ENCODE results near the gene PLCD3. TPM values are rescaled to one million over a fixed set of nuclear protein-coding genes. Genes with fewer than 3 reads are reported as not detected.

The PLCD3 gene
- total and polyA plus RNA-seq, 9 of the 15 experiments (the other 6 are each of a cell fraction or from before 2014, with no cell fraction given): 0.20 to 22.6 (median 7.5) TPM

GRCh38 chr17:45060382-45060796, 71.9 kb downstream of the PLCD3 start (continued):
- no peak for TF ChIP-seq CREB3L1 (IDR thresholded peaks at IDR 0.05; ENCODE audit: borderline replicate concordance, low read depth)
- TF ChIP-seq ZNF395 (CRISPR knock-in tag; IDR thresholded peaks at IDR 0.05): 0 out of 2 replicates have a peak, but pooled peaks have one; percentile 9
- TF ChIP-seq ETS1 (conservative IDR thresholded peaks at IDR 0.05; ENCODE audit: control insufficient read depth, low read depth, low read length): no peak
- TF ChIP-seq LARP7 (IDR thresholded peaks at IDR 0.05): peak; percentile 56; the same call in 1 of the 2 replicates
- peak in 1 of 2 experiments; percentile 53; a peak in 1 of 4 replicates for TF ChIP-seq ARNT (IDR thresholded peaks at IDR 0.05)
- TF ChIP-seq ZNF3 (CRISPR knock-in tag; IDR thresholded peaks at IDR 0.05): no peak
- no peak for TF ChIP-seq CGGBP1 (CRISPR knock-in tag; IDR thresholded peaks at IDR 0.05)
- peak; percentile 62 for TF ChIP-seq NCOA4 (IDR thresholded peaks at IDR 0.05; ENCODE audit: partially characterized antibody)
- TF ChIP-seq KLF1 (tag; IDR thresholded peaks at IDR 0.05): no peak
- no peak for TF ChIP-seq OTX1 (CRISPR knock-in tag; IDR thresholded peaks at IDR 0.05)
- TF ChIP-seq ZNF354B (CRISPR knock-in tag; IDR thresholded peaks at IDR 0.05): no peak
- TF ChIP-seq MCM7 (IDR thresholded peaks at IDR 0.05): no peak
- no peak for TF ChIP-seq FOXJ3 (CRISPR knock-in tag; IDR thresholded peaks at IDR 0.05)
- no peak for TF ChIP-seq POLR2G (IDR thresholded peaks at IDR 0.05; ENCODE audit: low read depth, low read length)
- no peak for TF ChIP-seq SP1 (CRISPR knock-in tag; IDR thresholded peaks at IDR 0.05)
- TF ChIP-seq PHF20 (IDR thresholded peaks at IDR 0.05; ENCODE audit: partially characterized antibody): peak; percentile 47
- TF ChIP-seq ZNF316 (IDR thresholded peaks at IDR 0.05): peak; percentile 4; the same call in 1 of the 2 replicates
- 0 out of 2 replicates have a peak, but pooled peaks have one; percentile 19 for TF ChIP-seq MTA2 (IDR thresholded peaks at IDR 0.05; ENCODE audit: low read depth)
- TF ChIP-seq RREB1 (CRISPR knock-in tag; IDR thresholded peaks at IDR 0.05): peak; percentile 43; the same call in 1 of the 2 replicates

All from K562 (cell line).